ENCODE data around the gene SDHAF2. TPM values are rescaled to one million over a fixed set of nuclear protein-coding genes. Genes with fewer than 3 reads are reported as not detected.
"Not testable (repeated sequence)": the region's sequence is repeated elsewhere in the genome, so short reads cannot be mapped to it uniquely, and the experiment has no call there.

SDHAF2 gene
- polyA plus RNA-seq (2013): 24.1 and 24.8 TPM in 2 replicates

DNA sequence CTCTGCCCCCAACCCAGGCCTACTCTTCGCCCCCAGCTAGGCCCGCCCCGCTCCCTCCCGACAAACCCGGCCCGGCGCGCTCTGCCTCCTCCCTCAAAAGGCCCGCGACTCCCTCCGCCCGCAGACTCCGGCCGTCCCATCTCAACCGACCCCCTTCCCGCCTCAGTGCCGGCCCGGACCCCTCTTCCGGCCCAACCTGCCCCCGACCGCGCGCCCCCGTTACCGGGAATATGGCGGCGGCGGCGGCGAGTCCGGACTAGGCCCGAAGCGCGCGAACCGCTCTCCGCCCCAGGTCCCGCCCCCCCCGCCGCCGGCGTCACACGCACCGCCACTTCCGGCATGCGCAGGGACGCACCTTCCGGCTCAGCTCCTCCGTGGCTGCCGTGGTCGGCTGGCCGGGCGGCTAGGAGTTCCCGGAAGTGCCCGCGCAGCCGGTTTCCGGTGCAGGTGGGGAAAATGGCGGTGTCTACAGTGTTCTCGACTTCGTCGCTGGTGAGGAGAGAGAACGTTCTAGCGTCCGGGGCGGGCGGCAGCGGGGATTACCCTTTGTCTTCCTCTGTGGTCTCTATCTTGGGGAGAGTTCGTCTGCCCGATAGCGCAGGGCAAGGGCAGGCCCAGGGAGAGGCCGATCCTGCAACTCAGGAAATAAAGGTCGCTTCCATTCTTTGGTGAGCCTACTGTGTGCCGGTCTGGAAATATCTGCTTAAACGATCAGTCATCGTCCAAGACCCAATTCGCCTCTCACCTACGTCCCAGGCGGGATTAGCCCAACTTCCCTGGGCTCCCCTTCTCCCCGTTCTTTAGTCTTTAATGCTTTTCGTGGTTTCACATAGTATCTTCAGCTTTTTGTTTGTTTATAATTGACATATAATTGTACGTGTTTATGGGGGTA is at the start of gene SDHAF2, which contains the start of gene CPSF7:
SDHAF2 (plus strand) TSS at position 434 of the 892 bp plus-strand sequence; CDS start at position 457, 23 bp downstream.
CPSF7 (minus strand) TSS at position 285 of the 892 bp plus-strand sequence. CDS start 740 bp downstream, outside the sequence.
- peak within 1 kb of the TSS; percentile 95 for H4K91ac ChIP-seq (ENCODE audit: low read depth, low read length)
- H3K4me2 ChIP-seq (ENCODE audit: low read length): peak within 1 kb of the TSS; percentile 83
- peaks cover 13 to 30% of the 10 kb centered on the region in 2 experiments for H3K36me3 ChIP-seq (ENCODE audit: control insufficient read depth in 1 of 2, insufficient read depth in 2 of 2, low read length in 2 of 2)
- peak within 1 kb of the TSS; percentile 82 for H2BK120ac ChIP-seq (ENCODE audit: insufficient read depth, low read length, poor library complexity)
- peak within 1 kb of the TSS; percentile 97 for H3K14ac ChIP-seq (ENCODE audit: low read length)
- peaks cover 18% of the 10 kb centered on the region for H3K79me2 ChIP-seq (ENCODE audit: control insufficient read depth, insufficient read depth, low read length, poor library complexity)
- H2AK5ac ChIP-seq (ENCODE audit: low read length): peak within 1 kb of the TSS; percentile 90
- H4K12ac ChIP-seq (ENCODE audit: low read depth, low read length): peak within 1 kb of the TSS; percentile 96
- peak within 1 kb of the TSS; percentile 99 for H3K18ac ChIP-seq (ENCODE audit: low read length)
- peak within 1 kb of the TSS; percentile 94 for H2AFZ ChIP-seq (ENCODE audit: insufficient read depth, low read length, poor library complexity)
- H3K4me1 ChIP-seq (ENCODE audit: control insufficient read depth in 1 of 2, insufficient read depth in 2 of 2, low read length in 2 of 2): peaks cover 3% of the 10 kb centered on the region in 2 experiments
- H3K23ac ChIP-seq (ENCODE audit: low read length): no peak within 1 kb of the TSS
- DNase-seq: peak; percentile 95 to 97
- peaks cover 10% of the 10 kb centered on the region for H3K79me1 ChIP-seq (ENCODE audit: low read length)
- H3K4me3 ChIP-seq (ENCODE audit: low read depth, low read length): peak within 1 kb of the TSS; percentile 100
- peak within 1 kb of the TSS; percentile 98 for H3K4ac ChIP-seq (ENCODE audit: low read depth, low read length)
- peak within 1 kb of the TSS; percentile 91 for H2BK5ac ChIP-seq (ENCODE audit: low read depth, low read length, poor library complexity)
- peak within 1 kb of the TSS; percentile 100 for H3K9ac ChIP-seq (ENCODE audit: low read length)
- peak within 1 kb of the TSS; percentile 98 for H3K27ac ChIP-seq (ENCODE audit: low read depth, low read length)
- WGBS (ENCODE audit: extremely low coverage, insufficient coverage, insufficient read length): no CpG with 5 or more reads among the region's 82 CpGs
- H2BK12ac ChIP-seq (ENCODE audit: low read length): no peak within 1 kb of the TSS
- H3K27me3 ChIP-seq (ENCODE audit: insufficient read depth, low read length): no peaks in the 10 kb centered on the region
- H3K9me3 ChIP-seq (ENCODE audit: insufficient read depth, low read depth, low read length): peaks cover 1% of the 10 kb centered on the region
- H4K8ac ChIP-seq (ENCODE audit: low read depth, low read length): peak within 1 kb of the TSS; percentile 97

- H2BK12ac ChIP-seq (ENCODE audit: low read length): no peak overlapping the region
- H2BK5ac ChIP-seq (ENCODE audit: low read depth, low read length, poor library complexity): no peak overlapping the region
- H3K14ac ChIP-seq (ENCODE audit: low read length): no peak overlapping the region
- H3K79me1 ChIP-seq (ENCODE audit: low read length): no peaks in the 10 kb centered on the region
- no peak overlapping the region for H3K27ac ChIP-seq (ENCODE audit: low read depth, low read length)
- no peak overlapping the region for H4K91ac ChIP-seq (ENCODE audit: low read depth, low read length)
- H3K4me1 ChIP-seq (ENCODE audit: control insufficient read depth in 1 of 2, insufficient read depth in 2 of 2, low read length in 2 of 2): peaks cover 0 to 12% of the 10 kb centered on the region in 2 experiments
- H3K23ac ChIP-seq (ENCODE audit: low read length): no peak overlapping the region
- H2AFZ ChIP-seq (ENCODE audit: insufficient read depth, low read length, poor library complexity): no peak overlapping the region
- H3K4ac ChIP-seq (ENCODE audit: low read depth, low read length): no peak overlapping the region
- no peak overlapping the region for H4K8ac ChIP-seq (ENCODE audit: low read depth, low read length)
- no CpG with 5 or more reads among the region's 9 CpGs for WGBS (ENCODE audit: extremely low coverage, insufficient coverage, insufficient read length)
- H3K27me3 ChIP-seq (ENCODE audit: insufficient read depth, low read length): no peaks in the 10 kb centered on the region
- no peaks in the 10 kb centered on the region for H3K79me2 ChIP-seq (ENCODE audit: control insufficient read depth, insufficient read depth, low read length, poor library complexity)
- peaks cover 3% of the 10 kb centered on the region for H3K9me3 ChIP-seq (ENCODE audit: insufficient read depth, low read depth, low read length)
- no peak for DNase-seq
- H3K9ac ChIP-seq (ENCODE audit: low read length): no peak overlapping the region
- no peak overlapping the region for H3K4me3 ChIP-seq (ENCODE audit: low read depth, low read length)
- H3K36me3 ChIP-seq (ENCODE audit: control insufficient read depth in 1 of 2, insufficient read depth in 2 of 2, low read length in 2 of 2): no peaks in the 10 kb centered on the region
- no peak overlapping the region for H2BK120ac ChIP-seq (ENCODE audit: insufficient read depth, low read length, poor library complexity)
- H4K12ac ChIP-seq (ENCODE audit: low read depth, low read length): no peak overlapping the region
- H3K18ac ChIP-seq (ENCODE audit: low read length): no peak overlapping the region
- H3K4me2 ChIP-seq (ENCODE audit: low read length): no peak overlapping the region
- no peak overlapping the region for H2AK5ac ChIP-seq (ENCODE audit: low read length)
Measured at GRCh38 chr11:61380884-61381283, 49.0 kb upstream of the SDHAF2 start.

GRCh38 chr11:61383859-61384258 is 46.1 kb upstream of the SDHAF2 start:
- H3K27ac ChIP-seq (ENCODE audit: low read depth, low read length); H3K79me1 ChIP-seq (ENCODE audit: low read length); H3K4me2 ChIP-seq (ENCODE audit: low read length); H3K4ac ChIP-seq (ENCODE audit: low read depth, low read length); H3K9me3 ChIP-seq (ENCODE audit: insufficient read depth, low read depth, low read length); H3K79me2 ChIP-seq (ENCODE audit: control insufficient read depth, insufficient read depth, low read length, poor library complexity); H3K23ac ChIP-seq (ENCODE audit: low read length); H3K27me3 ChIP-seq (ENCODE audit: insufficient read depth, low read length); H2BK12ac ChIP-seq (ENCODE audit: low read length); H4K12ac ChIP-seq (ENCODE audit: low read depth, low read length); H4K91ac ChIP-seq (ENCODE audit: low read depth, low read length); H2BK120ac ChIP-seq (ENCODE audit: insufficient read depth, low read length, poor library complexity); H3K4me3 ChIP-seq (ENCODE audit: low read depth, low read length); H2BK5ac ChIP-seq (ENCODE audit: low read depth, low read length, poor library complexity); H2AFZ ChIP-seq (ENCODE audit: insufficient read depth, low read length, poor library complexity); H3K4me1 ChIP-seq (ENCODE audit: control insufficient read depth in 1 of 2, insufficient read depth in 2 of 2, low read length in 2 of 2); H3K18ac ChIP-seq (ENCODE audit: low read length); H3K9ac ChIP-seq (ENCODE audit: low read length); H2AK5ac ChIP-seq (ENCODE audit: low read length); H3K36me3 ChIP-seq (ENCODE audit: control insufficient read depth in 1 of 2, insufficient read depth in 2 of 2, low read length in 2 of 2); H4K8ac ChIP-seq (ENCODE audit: low read depth, low read length); H3K14ac ChIP-seq (ENCODE audit: low read length): not testable (repeated sequence)
- peak; percentile 22 to 39 for DNase-seq
- no CpG with 5 or more reads among the region's 5 CpGs for WGBS (ENCODE audit: extremely low coverage, insufficient coverage, insufficient read length)

DNA sequence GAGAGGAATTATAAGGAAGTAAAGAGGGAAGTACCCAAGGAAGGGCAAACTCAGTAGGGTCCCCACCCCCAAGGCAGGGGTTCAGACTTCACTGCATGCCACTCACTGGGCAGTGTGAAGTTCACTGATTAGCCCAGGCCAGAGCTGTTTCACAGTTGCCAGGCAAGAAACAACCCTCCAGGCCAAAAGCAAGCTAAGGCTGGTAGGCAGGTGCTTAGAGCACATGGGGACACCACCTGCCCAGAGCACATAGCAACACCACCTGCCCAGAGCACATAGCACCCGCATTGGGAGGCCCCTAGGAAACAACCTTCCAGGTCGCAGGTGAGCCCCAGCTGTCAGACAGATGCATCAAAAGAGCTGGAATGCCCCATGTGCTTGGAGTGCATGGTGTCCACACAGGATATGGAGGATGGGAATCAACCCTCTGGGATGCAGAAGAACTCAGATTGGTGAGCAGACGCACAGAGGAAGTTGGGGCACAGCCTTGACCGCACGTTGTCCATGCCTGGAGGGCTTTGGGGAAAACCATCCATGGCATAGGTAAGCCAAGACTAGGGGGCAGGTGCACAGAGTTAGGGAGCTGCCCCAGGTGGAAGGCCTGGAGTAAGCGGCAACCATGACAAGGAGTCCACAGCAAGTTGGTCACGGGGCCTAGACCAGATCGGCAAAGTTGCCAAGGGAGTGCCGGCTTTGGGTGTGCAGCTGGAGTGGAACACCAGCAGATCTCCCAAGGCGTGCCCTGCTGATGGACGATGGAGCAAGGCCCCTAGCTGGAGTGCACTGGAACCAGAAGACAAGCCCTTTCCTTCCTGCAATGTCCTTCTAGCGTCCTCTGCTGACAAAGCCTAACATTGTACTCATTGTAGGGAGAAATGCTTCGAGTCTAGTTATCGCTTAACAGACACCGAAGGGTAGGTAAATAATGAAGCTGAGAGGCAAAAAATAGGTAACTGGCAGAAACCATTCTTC is 45.4 kb upstream of the SDHAF2 start:
- H3K4me3 ChIP-seq (ENCODE audit: low read depth, low read length): no peak overlapping the region
- H3K4me2 ChIP-seq (ENCODE audit: low read length): no peak overlapping the region
- no peak overlapping the region for H3K14ac ChIP-seq (ENCODE audit: low read length)
- no peak overlapping the region for H3K23ac ChIP-seq (ENCODE audit: low read length)
- H2AK5ac ChIP-seq (ENCODE audit: low read length): no peak overlapping the region
- no peak overlapping the region for H3K9ac ChIP-seq (ENCODE audit: low read length)
- no peaks in the 10 kb centered on the region for H3K27me3 ChIP-seq (ENCODE audit: insufficient read depth, low read length)
- H3K79me1 ChIP-seq (ENCODE audit: low read length): no peaks in the 10 kb centered on the region
- peaks cover 3% of the 10 kb centered on the region for H3K9me3 ChIP-seq (ENCODE audit: insufficient read depth, low read depth, low read length)
- no peak overlapping the region for H2BK120ac ChIP-seq (ENCODE audit: insufficient read depth, low read length, poor library complexity)
- no peak overlapping the region for H3K4ac ChIP-seq (ENCODE audit: low read depth, low read length)
- no peaks in the 10 kb centered on the region for H3K79me2 ChIP-seq (ENCODE audit: control insufficient read depth, insufficient read depth, low read length, poor library complexity)
- no peaks in the 10 kb centered on the region for H3K4me1 ChIP-seq (ENCODE audit: control insufficient read depth in 1 of 2, insufficient read depth in 2 of 2, low read length in 2 of 2)
- H3K36me3 ChIP-seq (ENCODE audit: control insufficient read depth in 1 of 2, insufficient read depth in 2 of 2, low read length in 2 of 2): no peaks in the 10 kb centered on the region
- no peak overlapping the region for H4K8ac ChIP-seq (ENCODE audit: low read depth, low read length)
- H2AFZ ChIP-seq (ENCODE audit: insufficient read depth, low read length, poor library complexity): no peak overlapping the region
- H4K12ac ChIP-seq (ENCODE audit: low read depth, low read length): no peak overlapping the region
- H4K91ac ChIP-seq (ENCODE audit: low read depth, low read length): no peak overlapping the region
- H2BK5ac ChIP-seq (ENCODE audit: low read depth, low read length, poor library complexity): no peak overlapping the region
- DNase-seq: peak; percentile 79 to 95
- no peak overlapping the region for H3K27ac ChIP-seq (ENCODE audit: low read depth, low read length)
- no CpG with 5 or more reads among the region's 15 CpGs for WGBS (ENCODE audit: extremely low coverage, insufficient coverage, insufficient read length)
- H3K18ac ChIP-seq (ENCODE audit: low read length): no peak overlapping the region
- no peak overlapping the region for H2BK12ac ChIP-seq (ENCODE audit: low read length)
